Mucosa of descending colon (tissue), 3 donors: ENCODE results near the gene CSNK1A1. TPM values are rescaled to one million over a fixed set of nuclear protein-coding genes. Genes with fewer than 3 reads are reported as not detected.
"Not testable (repeated sequence)": the region's sequence is repeated elsewhere in the genome, so short reads cannot be mapped to it uniquely, and the experiment has no call there.

ENCODE experiments used
- ATAC-seq: fragments of 200-7000 bp; cut with Tn5 transposase; one replicate; pipeline ENCODE4 v1.9.1; 2020; ENCODE audit warnings: mild to moderate bottlenecking, moderate library complexity
- DNase-seq, 3 donors: peaks; one replicate each; pipeline ENCODE4 v3.0.0-alpha.2; 2020
- H3K36me3 ChIP-seq: fragments of 200-600 bp; one replicate; pipeline ENCODE4 v1.8.0; 2021; ENCODE audit warnings: low read depth, mild to moderate bottlenecking
- H3K4me1 ChIP-seq: fragments of 200-600 bp; one replicate; pipeline ENCODE4 v1.8.0; 2021; ENCODE audit warnings: low read depth, mild to moderate bottlenecking
- H3K4me3 ChIP-seq: fragments of 200-600 bp; one replicate; pipeline ENCODE4 v1.8.0; 2021; ENCODE audit warnings: mild to moderate bottlenecking
- H3K9me3 ChIP-seq: fragments of 200-600 bp; one replicate; pipeline ENCODE4 v1.8.0; 2021; ENCODE audit warnings: mild to moderate bottlenecking
- CTCF ChIP-seq: fragments of 200-600 bp; IDR thresholded peaks from one replicate; pipeline ENCODE4 v1.8.0; 2022; ENCODE audit warnings: antibody characterized with exemption, mild to moderate bottlenecking
- intact Hi-C, 2 donors: fragments of 100-400 bp; cut with DNase I in 1 of 2; cut with micrococcal nuclease in 1 of 2; formaldehyde crosslinking; loops; one replicate each; pipeline versions ENCODE4 v1.11.0 to v1.11.1; 2022; cut with DNase I, micrococcal nuclease
- total RNA-seq, 3 donors: library from RNA; stranded (reverse); fragmentation: NEBNext Ultra II Directional in 2 of 3; extraction: Animal tissue kit (Norgen Biotek cat#: 25700) in 2 of 3; gene quantifications; one replicate each; pipeline versions ENCODE4 v1.2.1 to v1.2.4, GENCODE V29; 2021 to 2023
- donor health status: DM: no; HTN: no; CAD: no; lungs with moderate emphysema.
- donor health status: DM: no; HTN: no; CAD: no.
- donor health status: DM: no; HTN: yes; CAD: no.

Gene CSNK1A1
- total RNA-seq, 3 donors from 2014 or later = 200 to 233 (median 224) TPM

GRCh38 chr5:149448831-149449714 lies 102.2 kb downstream of the CSNK1A1 start:
- H3K36me3 ChIP-seq = no peaks in the 10 kb centered on the region
- H3K4me3 ChIP-seq = no peak overlapping the region
- peak; percentile 45 for TF ChIP-seq CTCF
- H3K4me1 ChIP-seq = peaks cover 33% of the 10 kb centered on the region
- no peaks in the 10 kb centered on the region for H3K9me3 ChIP-seq
- DNase-seq = peak in 2 of 3 donors; percentile 28 to 86
- intact Hi-C loops = no loop called here
- ATAC-seq = peak; percentile 27

GRCh38 chr5:149448431-149448830 lies 102.8 kb downstream of the CSNK1A1 start:
- DNase-seq (no peak), ATAC-seq (no peak)
- H3K9me3 ChIP-seq = no peaks in the 10 kb centered on the region
- no peaks in the 10 kb centered on the region for H3K36me3 ChIP-seq
- no peak for TF ChIP-seq CTCF
- H3K4me3 ChIP-seq = no peak overlapping the region
- intact Hi-C loops = no loop called here
- H3K4me1 ChIP-seq = peaks cover 26% of the 10 kb centered on the region

- intact Hi-C loops = no loop called here
- no peak for TF ChIP-seq CTCF
- Histone ChIP-seq H3K9me3 (no peaks in the 10 kb centered on the region), H3K4me3 (no peak overlapping the region), H3K36me3 (no peaks in the 10 kb centered on the region), H3K4me1 (peaks cover 19% of the 10 kb centered on the region)
- ATAC-seq (no peak), DNase-seq (peak in 1 of 3 donors; percentile 17)
These were observed 103.6 kb downstream of the CSNK1A1 start for GRCh38 chr5:149447373-149448367.

- H3K4me3 ChIP-seq, H3K9me3 ChIP-seq, intact Hi-C loops, ATAC-seq, H3K36me3 ChIP-seq, DNase-seq: not testable (repeated sequence)
- H3K4me1 ChIP-seq = peaks cover 16% of the 10 kb centered on the region
These were observed 104.4 kb downstream of the CSNK1A1 start for GRCh38 chr5:149446794-149447193.

GRCh38 chr5:149445739-149446369 lies 105.4 kb downstream of the CSNK1A1 start:
- DNase-seq (no peak), ATAC-seq (peak; percentile 62)
- TF ChIP-seq CTCF = no peak
- no peak overlapping the region for H3K4me3 ChIP-seq
- H3K36me3 ChIP-seq = no peaks in the 10 kb centered on the region
- peaks cover 7% of the 10 kb centered on the region for H3K4me1 ChIP-seq
- intact Hi-C loops = no loop called here
- no peaks in the 10 kb centered on the region for H3K9me3 ChIP-seq
